Kidney epithelial cell (primary cell): ENCODE results near the gene GNB5. TPM values are rescaled to one million over a fixed set of nuclear protein-coding genes. Genes with fewer than 3 reads are reported as not detected.

ENCODE experiments used
- DNase-seq: peaks from one replicate; pipeline ENCODE4 v3.0.0-alpha.2; 2010; ENCODE audit warnings: low read depth
- H3K27me3 ChIP-seq: 2 replicates; pipeline ENCODE4 v1.6.0; 2011; ENCODE audit warnings: low read length; ENCODE audit not compliant: control insufficient read depth, insufficient read depth
- H3K36me3 ChIP-seq: 2 replicates; pipeline ENCODE4 v1.5.1; 2011; ENCODE audit warnings: low read length; ENCODE audit not compliant: control insufficient read depth, insufficient read depth
- H3K4me3 ChIP-seq: 2 replicates; pipeline ENCODE4 v1.5.1; 2011; ENCODE audit warnings: low read depth, mild to moderate bottlenecking, control low read depth, low read length
- CTCF ChIP-seq: IDR thresholded peaks from 2 replicates; pipeline ENCODE4 v1.5.1; 2011; ENCODE audit warnings: mild to moderate bottlenecking, moderate library complexity, low read length, control low read depth, inconsistent platforms; ENCODE audit not compliant: insufficient read depth, poor library complexity, severe bottlenecking
- total RNA-seq: library from RNA; depleted of rRNA; stranded (reverse); fragments of >200 nt; gene quantifications from 2 replicates; pipeline ENCODE4 v1.2.3, GENCODE V29; 2015

The GNB5 gene
- total RNA-seq, 1 donor from 2014 or later = 46.7 TPM

- DNase-seq = no peak
- TF ChIP-seq CTCF = no peak
- H3K27me3 ChIP-seq = no peaks in the 10 kb centered on the region
Measured at GRCh38 chr15:52069559-52069958, 121.6 kb downstream of the GNB5 start.

GRCh38 chr15:52068004-52068615 lies 123.1 kb downstream of the GNB5 start:
- TF ChIP-seq CTCF = no peak
- DNase-seq = no peak

More at GRCh38 chr15:52069559-52069958, 121.6 kb downstream of the GNB5 start:
- Histone ChIP-seq H3K4me3 (no peak overlapping the region), H3K36me3 (no peaks in the 10 kb centered on the region)

GRCh38 chr15:52067545-52067926 lies 123.7 kb downstream of the GNB5 start:
- no peak for DNase-seq
- Histone ChIP-seq H3K36me3 (no peaks in the 10 kb centered on the region), H3K27me3 (no peaks in the 10 kb centered on the region), H3K4me3 (no peak overlapping the region)
- no peak for TF ChIP-seq CTCF

More at GRCh38 chr15:52068004-52068615, 123.1 kb downstream of the GNB5 start:
- H3K36me3 ChIP-seq = no peaks in the 10 kb centered on the region
- no peaks in the 10 kb centered on the region for H3K27me3 ChIP-seq
- no peak overlapping the region for H3K4me3 ChIP-seq

- no peaks in the 10 kb centered on the region for H3K36me3 ChIP-seq
- TF ChIP-seq CTCF = no peak
Measured at GRCh38 chr15:52066842-52067544, 124.2 kb downstream of the GNB5 start.

More at GRCh38 chr15:52066842-52067544, 124.2 kb downstream of the GNB5 start:
- Histone ChIP-seq H3K4me3 (no peak overlapping the region), H3K27me3 (no peaks in the 10 kb centered on the region)
- DNase-seq = no peak

Other genes starting within 250 kb of the GNB5 start
- 17.0 and 19.9 TPM in 2 replicates for gene LEO1, start 219.6 kb downstream of the GNB5 start, total RNA-seq
- 56.4 and 67.2 TPM in 2 replicates for gene MAPK6, start 172.2 kb downstream of the GNB5 start, total RNA-seq
- gene BCL2L10, start 78.6 kb downstream of the GNB5 start, total RNA-seq = 0.34 TPM in 1 of 2 replicates, not detected in the other
- 26.4 and 30.9 TPM in 2 replicates for gene MYO5C, start 104.4 kb upstream of the GNB5 start, total RNA-seq